Neuronal stem cell (in vitro differentiated cells): ENCODE data around the gene DRGX.

ENCODE experiments used
- DNase-seq: peaks from one replicate; pipeline ENCODE4 v3.0.0-alpha.2; 2013; ENCODE audit warnings: low spot score
- H2AFZ ChIP-seq: one replicate; pipeline ENCODE4 v1.6.1; 2013; ENCODE audit warnings: mild to moderate bottlenecking, low read length, inconsistent platforms
- H2AK5ac ChIP-seq: 2 replicates; pipeline ENCODE4 v1.6.1; 2013; ENCODE audit warnings: low read depth, mild to moderate bottlenecking, inconsistent platforms, low read length, moderate library complexity, mixed read lengths
- H2BK120ac ChIP-seq: 2 replicates; pipeline ENCODE4 v1.6.1; 2013; ENCODE audit warnings: low read depth, mild to moderate bottlenecking, inconsistent platforms, low read length, moderate library complexity, mixed read lengths
- H2BK12ac ChIP-seq: one replicate; pipeline ENCODE4 v1.6.1; 2013; ENCODE audit warnings: low read length, inconsistent platforms
- H2BK15ac ChIP-seq: 2 replicates; pipeline ENCODE4 v1.6.1; 2013; ENCODE audit warnings: mild to moderate bottlenecking, low read length, inconsistent platforms, mixed read lengths
- H2BK5ac ChIP-seq: one replicate; pipeline ENCODE4 v1.6.1; 2013; ENCODE audit warnings: inconsistent platforms, mild to moderate bottlenecking, low read length, moderate library complexity
- H3K14ac ChIP-seq: one replicate; pipeline ENCODE4 v1.6.1; 2013; ENCODE audit warnings: low read length, inconsistent platforms
- H3K18ac ChIP-seq: 2 replicates; pipeline ENCODE4 v1.6.1; 2013; ENCODE audit warnings: low read length, inconsistent platforms
- H3K23ac ChIP-seq: 2 replicates; pipeline ENCODE4 v1.6.1; 2013; ENCODE audit warnings: low read depth, mild to moderate bottlenecking, mixed read lengths, low read length, inconsistent platforms; ENCODE audit not compliant: poor library complexity
- H3K27ac ChIP-seq: replicated peaks from 3 replicates; pipeline ENCODE4 v1.5.1; 2013; ENCODE audit warnings: low read length, inconsistent platforms
- H3K27me3 ChIP-seq, 3 experiments: 2 replicates each; pipeline ENCODE4 v1.6.1; 2013; ENCODE audit warnings: low read length in 3 of 3, mild to moderate bottlenecking in 2 of 3, inconsistent platforms in 1 of 3, low read depth in 1 of 3, mixed read lengths in 1 of 3, moderate library complexity in 1 of 3; ENCODE audit not compliant: control insufficient read depth in 3 of 3, insufficient read depth in 3 of 3
- H3K36me3 ChIP-seq, 2 donors: replicated peaks in 1 of 2; 2 replicates each; pipeline ENCODE4 v1.6.1; 2013; ENCODE audit warnings: low read length in 2 of 2; ENCODE audit not compliant: control insufficient read depth in 2 of 2, insufficient read depth in 2 of 2
- H3K4ac ChIP-seq: 2 replicates; pipeline ENCODE4 v1.6.1; 2013; ENCODE audit warnings: inconsistent platforms, mild to moderate bottlenecking, low read length, moderate library complexity
- H3K4me1 ChIP-seq, 2 donors: 1 replicate in 1 of 2; 2 replicates in 1 of 2; pipeline ENCODE4 v1.6.1; 2013; ENCODE audit warnings: low read length in 2 of 2, low read depth in 1 of 2; ENCODE audit not compliant: control insufficient read depth in 2 of 2, insufficient read depth in 1 of 2
- H3K4me2 ChIP-seq: one replicate; pipeline ENCODE4 v1.6.1; 2013; ENCODE audit warnings: mild to moderate bottlenecking, low read length, inconsistent platforms; ENCODE audit not compliant: insufficient read depth, poor library complexity, severe bottlenecking
- H3K4me3 ChIP-seq, 2 donors: 2 replicates each; pipeline ENCODE4 v1.5.1; 2013; ENCODE audit warnings: low read length in 2 of 2, mild to moderate bottlenecking in 2 of 2, inconsistent platforms in 1 of 2, moderate library complexity in 1 of 2
- H3K79me1 ChIP-seq: one replicate; pipeline ENCODE4 v1.6.1; 2013; ENCODE audit warnings: low read depth, mild to moderate bottlenecking, inconsistent platforms, low read length, moderate library complexity
- H3K9ac ChIP-seq: one replicate; pipeline ENCODE4 v1.6.1; 2013; ENCODE audit warnings: mild to moderate bottlenecking, low read depth, low read length, inconsistent platforms; ENCODE audit not compliant: poor library complexity
- H3K9me3 ChIP-seq, 2 donors: replicated peaks in 1 of 2; 2 replicates each; pipeline versions ENCODE3 to v1.6.1; 2013; ENCODE audit warnings: low read length in 2 of 2, mild to moderate bottlenecking in 2 of 2, inconsistent platforms in 1 of 2, low read depth in 1 of 2, mixed read lengths in 1 of 2, moderate library complexity in 1 of 2; ENCODE audit not compliant: control insufficient read depth in 2 of 2, insufficient read depth in 1 of 2
- H4K8ac ChIP-seq: one replicate; pipeline ENCODE4 v1.6.1; 2013; ENCODE audit warnings: low read depth, mild to moderate bottlenecking, inconsistent platforms, low read length, moderate library complexity
- H4K91ac ChIP-seq: one replicate; pipeline ENCODE4 v1.6.1; 2013; ENCODE audit warnings: low read length, low read depth, mild to moderate bottlenecking, inconsistent platforms; ENCODE audit not compliant: poor library complexity
- WGBS, 2 donors: extraction: QIAGEN DNeasy Blood & Tissue Kit; methylation state at CpG; one replicate each; pipeline ENCODE4 v1.1.7; 2013; ENCODE audit warnings: missing lambda C conversion rate in 2 of 2, mixed read lengths in 1 of 2; ENCODE audit not compliant: insufficient read length in 2 of 2, insufficient replicate concordance in 1 of 2; ENCODE audit errors: extremely low coverage in 2 of 2; 5-methylcytosine and 5-hydroxymethylcytosine counted together

The DRGX gene

DNA sequence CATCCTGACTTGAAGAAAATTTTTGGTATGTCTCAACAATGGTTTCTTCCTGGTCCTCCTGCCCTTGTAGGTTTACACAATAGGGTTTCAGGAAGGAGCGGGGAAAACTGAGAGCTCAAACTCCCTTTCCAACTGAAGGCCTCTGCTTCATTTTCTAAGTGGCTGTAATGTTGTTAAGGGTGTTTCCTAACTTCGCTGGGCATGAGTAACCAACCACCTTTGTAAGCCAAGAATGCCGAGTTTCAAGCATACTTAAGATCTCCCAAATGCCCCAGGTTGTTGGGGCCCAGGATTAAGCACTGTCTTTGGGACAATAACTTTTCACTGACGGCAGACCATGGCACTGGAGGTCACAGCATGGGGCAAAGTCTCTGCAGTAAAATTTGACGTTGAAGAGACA, 33.6 kb upstream of the DRGX start:
- no peaks in the 10 kb centered on the region for H3K27me3 ChIP-seq
- H2BK12ac ChIP-seq = no peak overlapping the region
- no peak overlapping the region for H2BK5ac ChIP-seq
- no peaks in the 10 kb centered on the region for H3K79me1 ChIP-seq
- H3K27ac ChIP-seq = no peak overlapping the region
- H3K18ac ChIP-seq = no peak overlapping the region
- H4K8ac ChIP-seq = no peak overlapping the region
- H3K23ac ChIP-seq = no peak overlapping the region
- H2AK5ac ChIP-seq = no peak overlapping the region
- no peak for DNase-seq
- H3K9me3 ChIP-seq = peaks cover 0 to 4% of the 10 kb centered on the region in 2 donors
- no peak overlapping the region for H2BK15ac ChIP-seq
- H2BK120ac ChIP-seq = no peak overlapping the region
- WGBS, 2 donors = no CpG with 5 or more reads among the region's 5 CpGs
- H3K14ac ChIP-seq = no peak overlapping the region
- peaks cover 0 to 2% of the 10 kb centered on the region in 2 donors for H3K4me1 ChIP-seq
- no peak overlapping the region for H3K4me2 ChIP-seq
- no peak overlapping the region for H3K4me3 ChIP-seq
- H3K36me3 ChIP-seq = no peaks in the 10 kb centered on the region
- H3K9ac ChIP-seq = no peak overlapping the region
- no peak overlapping the region for H2AFZ ChIP-seq
- no peak overlapping the region for H4K91ac ChIP-seq
- no peak overlapping the region for H3K4ac ChIP-seq

DNA sequence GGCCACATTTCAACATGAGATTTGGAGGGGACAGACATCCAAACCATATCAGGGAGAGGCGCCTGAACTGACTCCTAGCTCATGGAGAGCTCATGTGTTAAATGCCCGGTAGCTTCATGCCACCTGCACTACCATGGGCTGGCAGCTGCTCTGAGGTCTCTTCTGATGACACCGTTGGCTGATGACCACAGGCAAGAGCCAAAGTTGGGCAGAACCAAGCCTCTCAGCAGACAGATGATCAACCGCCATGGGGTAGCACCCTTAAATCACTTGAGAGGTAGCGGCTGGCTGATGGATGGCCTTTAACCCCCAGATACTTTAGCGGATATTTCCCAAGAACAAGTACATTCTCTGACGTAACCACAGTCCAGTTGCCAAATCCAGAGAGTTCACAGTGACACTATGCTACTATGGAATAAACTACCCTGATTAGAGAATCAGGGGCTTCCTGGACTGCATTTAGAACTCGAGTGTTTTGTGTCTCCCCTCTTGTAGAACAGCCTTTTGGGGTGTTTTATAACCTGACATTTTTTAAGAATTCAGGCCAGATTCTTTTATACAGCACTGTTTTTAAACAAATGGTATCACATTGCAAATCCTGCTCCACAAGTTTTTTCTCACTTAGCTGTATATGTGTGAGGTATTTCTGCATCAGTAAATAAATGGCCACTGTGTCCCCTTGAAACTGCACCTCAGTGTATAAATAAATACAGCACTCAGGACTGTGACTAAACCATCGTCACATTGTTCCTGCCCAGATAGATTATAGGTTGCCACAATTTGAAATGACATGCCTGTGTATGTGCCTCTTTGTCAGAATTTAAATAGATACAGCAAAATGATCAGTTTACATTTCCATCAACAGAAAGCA, 30.8 kb upstream of the DRGX start:
- no peak overlapping the region for H3K18ac ChIP-seq
- no peak overlapping the region for H3K4me3 ChIP-seq
- H3K27me3 ChIP-seq = no peaks in the 10 kb centered on the region
- H3K23ac ChIP-seq = no peak overlapping the region
- H2BK15ac ChIP-seq = no peak overlapping the region
- H3K14ac ChIP-seq = no peak overlapping the region
- H3K36me3 ChIP-seq = no peaks in the 10 kb centered on the region
- no peaks in the 10 kb centered on the region for H3K79me1 ChIP-seq
- peaks cover 0 to 2% of the 10 kb centered on the region in 2 donors for H3K4me1 ChIP-seq
- H3K9ac ChIP-seq = no peak overlapping the region
- H2AFZ ChIP-seq = no peak overlapping the region
- H3K9me3 ChIP-seq = peaks cover 0 to 4% of the 10 kb centered on the region in 2 donors
- no peak for DNase-seq
- no CpG with 5 or more reads among the region's 9 CpGs for WGBS, 2 donors
- H4K91ac ChIP-seq = no peak overlapping the region
- no peak overlapping the region for H3K4me2 ChIP-seq
- no peak overlapping the region for H2BK12ac ChIP-seq
- H2BK120ac ChIP-seq = no peak overlapping the region
- no peak overlapping the region for H2AK5ac ChIP-seq
- H3K27ac ChIP-seq = no peak overlapping the region
- no peak overlapping the region for H4K8ac ChIP-seq
- no peak overlapping the region for H3K4ac ChIP-seq
- no peak overlapping the region for H2BK5ac ChIP-seq

GRCh38 chr10:49419005-49419404, 23.1 kb upstream of the DRGX start:
- Histone ChIP-seq H3K4me2 (no peak overlapping the region), H2BK12ac (no peak overlapping the region), H3K79me1 (no peaks in the 10 kb centered on the region), H2BK5ac (no peak overlapping the region), H3K4me3 (no peak overlapping the region), H2AK5ac (no peak overlapping the region), H3K4ac (no peak overlapping the region), H3K27ac (no peak overlapping the region), H3K9me3 (no peaks in the 10 kb centered on the region), H4K8ac (no peak overlapping the region), H2BK120ac (no peak overlapping the region), H2AFZ (no peak overlapping the region), H3K4me1 (no peaks in the 10 kb centered on the region), H3K36me3 (no peaks in the 10 kb centered on the region), H3K18ac (no peak overlapping the region), H3K14ac (no peak overlapping the region), H3K23ac (no peak overlapping the region), H3K9ac (no peak overlapping the region), H3K27me3 (peaks cover 0 to 6% (median 0%) of the 10 kb centered on the region in 3 experiments), H4K91ac (no peak overlapping the region), H2BK15ac (no peak overlapping the region)
- no CpG with 5 or more reads among the region's 7 CpGs for WGBS, 2 donors
- DNase-seq = no peak

GRCh38 chr10:49418328-49418727, 22.4 kb upstream of the DRGX start:
- no peak for DNase-seq
- peaks cover 0 to 6% (median 0%) of the 10 kb centered on the region in 3 experiments for H3K27me3 ChIP-seq
- no peak overlapping the region for H2BK15ac ChIP-seq
- H3K36me3 ChIP-seq = no peaks in the 10 kb centered on the region
- H3K4me2 ChIP-seq = no peak overlapping the region
- no peak overlapping the region for H4K8ac ChIP-seq
- no peak overlapping the region for H3K4me3 ChIP-seq
- H3K18ac ChIP-seq = no peak overlapping the region
- no peaks in the 10 kb centered on the region for H3K79me1 ChIP-seq
- no peak overlapping the region for H4K91ac ChIP-seq
- no peaks in the 10 kb centered on the region for H3K4me1 ChIP-seq
- H2BK120ac ChIP-seq = no peak overlapping the region
- no peak overlapping the region for H2AFZ ChIP-seq
- H3K9ac ChIP-seq = no peak overlapping the region
- no peak overlapping the region for H2BK12ac ChIP-seq
- no peak overlapping the region for H3K27ac ChIP-seq
- no peak overlapping the region for H2BK5ac ChIP-seq
- no peak overlapping the region for H3K4ac ChIP-seq
- no peak overlapping the region for H3K14ac ChIP-seq
- no peak overlapping the region for H3K23ac ChIP-seq
- no peak overlapping the region for H2AK5ac ChIP-seq
- H3K9me3 ChIP-seq = no peaks in the 10 kb centered on the region
- WGBS, 2 donors = no CpG with 5 or more reads among the region's 2 CpGs
